BJ (cell line): ENCODE data around the gene CHMP1A. TPM values are rescaled to one million over a fixed set of nuclear protein-coding genes. Genes with fewer than 3 reads are reported as not detected.
"Not testable (repeated sequence)": the region's sequence is repeated elsewhere in the genome, so short reads cannot be mapped to it uniquely, and the experiment has no call there.

Source experiments
- CTCF ChIA-PET: fragments of 350-600 bp; formaldehyde crosslinking; extraction: SDS; loops from one replicate; lab custom pipeline; 2021; ENCODE audit warnings: antibody characterized with exemption, inconsistent platforms; lab: Yijun Ruan, JAX
- POLR2A ChIA-PET: fragments of 300-600 bp; sonication (Branson Sonifier 250); formaldehyde crosslinking; extraction: SDS; loops from one replicate; lab custom pipeline; 2021; ENCODE audit warnings: antibody characterized with exemption; lab: Charles Lee
- DNase-seq: peaks from one replicate; pipeline ENCODE4 v3.0.0-alpha.2; 2011; ENCODE audit warnings: low read depth
- H3K27me3 ChIP-seq: 2 replicates; pipeline ENCODE4 v1.6.0; 2011; ENCODE audit warnings: low read length; ENCODE audit not compliant: control insufficient read depth, insufficient read depth
- H3K36me3 ChIP-seq: 2 replicates; pipeline ENCODE4 v1.5.1; 2011; ENCODE audit warnings: low read length; ENCODE audit not compliant: control insufficient read depth, insufficient read depth
- H3K4me3 ChIP-seq: 2 replicates; pipeline ENCODE4 v1.5.1; 2011; ENCODE audit warnings: low read depth, mild to moderate bottlenecking, control low read depth, low read length
- CTCF ChIP-seq: IDR thresholded peaks from 2 replicates; pipeline ENCODE4 v1.5.1; 2011; ENCODE audit warnings: low read depth, mild to moderate bottlenecking, control low read depth, inconsistent platforms, low read length, moderate library complexity; ENCODE audit not compliant: insufficient read depth
- polyA plus RNA-seq: library from polyadenylated mRNA; depleted of rRNA; stranded (reverse); fragments of >200 nt; gene quantifications from 2 replicates; pipeline ENCODE4 v1.2.3, GENCODE V29; 2011

The CHMP1A gene
- polyA plus RNA-seq, 1 experiment = 105 TPM

DNA sequence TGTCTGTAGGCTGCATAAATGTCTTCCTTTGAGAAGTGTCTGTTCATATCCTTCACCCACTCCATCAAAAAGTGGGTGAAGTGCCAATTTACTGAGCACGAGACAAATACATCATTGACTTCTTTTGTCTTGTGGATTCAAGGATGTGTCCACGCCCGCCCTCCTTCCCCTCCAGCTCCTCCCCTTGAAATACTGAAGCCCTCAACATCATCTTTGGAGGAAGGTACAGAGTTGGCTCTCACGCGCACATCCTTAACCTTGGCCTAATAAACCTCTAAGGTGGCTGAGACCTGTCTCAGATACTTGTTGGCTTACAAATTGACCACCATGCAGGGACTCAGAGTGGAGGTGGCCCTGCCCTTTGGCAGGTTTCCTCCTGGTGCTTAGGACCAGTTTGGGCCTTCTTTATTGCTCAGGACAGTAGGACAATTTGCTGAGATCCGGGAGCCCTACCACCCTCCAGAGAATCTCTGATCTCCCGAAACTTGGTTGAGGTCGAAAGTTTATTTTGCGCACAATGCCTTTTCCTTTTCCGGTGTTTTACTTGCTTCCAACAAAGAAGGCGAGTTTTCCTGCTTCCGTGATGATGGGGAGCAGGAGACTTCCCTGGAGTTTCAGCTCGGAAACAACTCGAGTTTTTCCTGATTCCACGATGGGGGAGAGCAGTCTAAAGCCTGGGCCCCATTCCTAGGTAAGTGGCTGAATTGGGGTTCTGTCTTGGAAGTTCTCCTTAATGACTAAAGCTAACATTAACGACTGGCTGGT is 14.9 kb upstream of the CHMP1A start:
- ChIA-PET CTCF (interaction anchor here (0.9 to 1.3 kb wide), 2 partner anchors 27 to 31 kb away, joined by 3 to 6 read pairs; no protein-coding TSS in a partner anchor), POLR2A (no interaction called here)
- TF ChIP-seq CTCF = no peak
- no peaks in the 10 kb centered on the region for H3K27me3 ChIP-seq
- peaks cover 1% of the 10 kb centered on the region; the same call in 1 of the 2 replicates for H3K36me3 ChIP-seq
- no peak overlapping the region for H3K4me3 ChIP-seq
- no peak for DNase-seq

DNA sequence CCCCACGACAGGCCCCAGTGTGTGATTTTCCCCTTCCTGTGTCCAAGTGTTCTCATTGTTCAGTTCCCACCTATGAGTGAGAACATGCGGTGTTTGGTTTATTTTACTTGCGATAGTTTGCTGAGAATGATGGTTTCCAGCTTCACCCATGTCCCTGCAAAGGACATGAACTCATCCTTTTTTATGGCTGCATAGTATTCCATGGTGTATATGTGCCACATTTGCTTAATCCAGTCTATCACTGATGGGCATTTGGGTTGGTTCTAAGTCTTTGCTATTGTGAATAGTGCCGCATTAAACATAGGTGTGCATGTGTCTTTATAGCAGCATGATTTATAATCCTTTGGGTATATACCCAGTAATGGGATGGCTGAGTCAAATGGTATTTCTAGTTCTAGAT is 14.1 kb upstream of the CHMP1A start:
- not testable (repeated sequence) for H3K36me3 ChIP-seq, H3K4me3 ChIP-seq, H3K27me3 ChIP-seq, DNase-seq
- ChIA-PET CTCF (interaction anchor here (1.2 to 1.3 kb wide), 3 partner anchors 28 to 98 kb away, joined by 3 to 6 read pairs (median 4); no protein-coding TSS in a partner anchor), POLR2A (interaction anchor here (0.6 kb wide), 2 partner anchors 14 to 38 kb away, joined by 3 read pairs; partner anchors contain the start of genes CHMP1A and SPATA33)

GRCh38 chr16:89670496-89671431 is 13.3 kb upstream of the CHMP1A start:
- ChIA-PET POLR2A (interaction anchor here (0.6 kb wide), 2 partner anchors 13 to 37 kb away, joined by 3 read pairs; partner anchors contain the start of genes CHMP1A and SPATA33), CTCF (interaction anchor here (1.0 to 1.3 kb wide), 4 partner anchors 29 to 190 kb away, joined by 3 to 6 read pairs (median 4); no protein-coding TSS in a partner anchor)

DNA sequence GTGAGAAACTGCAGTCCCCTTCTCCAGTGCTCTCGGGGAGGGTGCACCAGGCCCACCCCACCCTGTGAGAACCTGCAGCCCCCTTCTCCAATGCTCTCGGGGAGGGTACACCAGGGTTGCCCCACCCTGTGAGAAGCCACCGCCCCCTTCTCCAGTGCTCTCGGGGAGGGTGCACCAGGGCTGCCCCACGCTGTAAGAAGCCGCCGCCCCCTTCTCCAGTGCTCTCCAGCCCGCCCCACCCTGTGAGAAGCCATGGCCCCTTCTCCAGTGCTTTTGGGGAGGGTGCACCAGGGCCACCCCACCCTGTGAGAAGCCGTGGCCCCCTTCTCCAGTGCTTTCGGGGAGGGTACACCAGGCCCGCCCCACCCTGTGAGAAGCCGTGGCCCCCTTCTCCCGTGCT is 12.2 kb upstream of the CHMP1A start:
- CTCF ChIA-PET = no interaction called here
- Histone ChIP-seq H3K36me3 (peaks cover 1% of the 10 kb centered on the region; the same call in 1 of the 2 replicates), H3K4me3 (no peak overlapping the region), H3K27me3 (no peaks in the 10 kb centered on the region)
- POLR2A ChIA-PET = no interaction called here
- DNase-seq = no peak
- TF ChIP-seq CTCF = no peak

More at GRCh38 chr16:89670496-89671431, 13.3 kb upstream of the CHMP1A start:
- peaks cover 1% of the 10 kb centered on the region; the same call in 1 of the 2 replicates for H3K36me3 ChIP-seq
- no peak for TF ChIP-seq CTCF
- H3K27me3 ChIP-seq = no peaks in the 10 kb centered on the region
- DNase-seq = no peak
- H3K4me3 ChIP-seq = no peak overlapping the region

GRCh38 chr16:89668790-89669158 is 11.3 kb upstream of the CHMP1A start:
- Histone ChIP-seq H3K36me3 (peaks cover 1% of the 10 kb centered on the region; the same call in 1 of the 2 replicates), H3K27me3 (no peaks in the 10 kb centered on the region), H3K4me3 (no peak overlapping the region)
- POLR2A ChIA-PET = no interaction called here
- CTCF ChIA-PET = interaction anchor here (0.6 kb wide), 1 partner anchor 18 kb away, joined by 3 read pairs; no protein-coding TSS in a partner anchor
- no peak for DNase-seq
- TF ChIP-seq CTCF = no peak
